ENCODE results near the gene TENM4.

Gene TENM4

GRCh38 chr11:79102840-79103239 lies 338.0 kb downstream of the TENM4 start:
- TF ChIP-seq TAF1 (IDR thresholded peaks at IDR 0.05; ENCODE audit: borderline replicate concordance, insufficient read depth, low read length) (no peak), REST (IDR thresholded peaks at IDR 0.05; ENCODE audit: insufficient read depth in 1 of 2, low read depth in 2 of 2, low read length in 2 of 2) (no peak), SIN3A (IDR thresholded peaks at IDR 0.05; ENCODE audit: borderline replicate concordance, insufficient read depth, low read length) (no peak), FOXP2 (optimal IDR thresholded peaks at IDR 0.05; ENCODE audit: borderline replicate concordance, extremely low read depth, extremely low read length, insufficient read depth) (no peak), POLR2AphosphoS5 (IDR thresholded peaks at IDR 0.05; ENCODE audit: low read depth, low read length) (no peak)

GRCh38 chr11:79101656-79102055 lies 339.2 kb downstream of the TENM4 start:
- TF ChIP-seq TAF1 (IDR thresholded peaks at IDR 0.05; ENCODE audit: borderline replicate concordance, insufficient read depth, low read length), result no peak
- no peak for TF ChIP-seq SIN3A (IDR thresholded peaks at IDR 0.05; ENCODE audit: borderline replicate concordance, insufficient read depth, low read length)
- no peak for TF ChIP-seq POLR2AphosphoS5 (IDR thresholded peaks at IDR 0.05; ENCODE audit: low read depth, low read length)
- no peak for TF ChIP-seq FOXP2 (optimal IDR thresholded peaks at IDR 0.05; ENCODE audit: borderline replicate concordance, extremely low read depth, extremely low read length, insufficient read depth)
- no peak for TF ChIP-seq REST (IDR thresholded peaks at IDR 0.05; ENCODE audit: insufficient read depth in 1 of 2, low read depth in 2 of 2, low read length in 2 of 2)

- no peak for TF ChIP-seq SIN3A (IDR thresholded peaks at IDR 0.05; ENCODE audit: borderline replicate concordance, insufficient read depth, low read length)
- no peak for TF ChIP-seq POLR2AphosphoS5 (IDR thresholded peaks at IDR 0.05; ENCODE audit: low read depth, low read length)
- no peak for TF ChIP-seq REST (IDR thresholded peaks at IDR 0.05; ENCODE audit: insufficient read depth in 1 of 2, low read depth in 2 of 2, low read length in 2 of 2)
- TF ChIP-seq TAF1 (IDR thresholded peaks at IDR 0.05; ENCODE audit: borderline replicate concordance, insufficient read depth, low read length), result no peak
- TF ChIP-seq FOXP2 (optimal IDR thresholded peaks at IDR 0.05; ENCODE audit: borderline replicate concordance, extremely low read depth, extremely low read length, insufficient read depth), result no peak
Measured at GRCh38 chr11:79100093-79100910, 340.5 kb downstream of the TENM4 start.

- TF ChIP-seq SIN3A (IDR thresholded peaks at IDR 0.05; ENCODE audit: borderline replicate concordance, insufficient read depth, low read length) (no peak), POLR2AphosphoS5 (IDR thresholded peaks at IDR 0.05; ENCODE audit: low read depth, low read length) (no peak), TAF1 (IDR thresholded peaks at IDR 0.05; ENCODE audit: borderline replicate concordance, insufficient read depth, low read length) (no peak), REST (IDR thresholded peaks at IDR 0.05; ENCODE audit: insufficient read depth in 1 of 2, low read depth in 2 of 2, low read length in 2 of 2) (no peak), FOXP2 (optimal IDR thresholded peaks at IDR 0.05; ENCODE audit: borderline replicate concordance, extremely low read depth, extremely low read length, insufficient read depth) (no peak)
Measured at GRCh38 chr11:79098146-79098545, 342.7 kb downstream of the TENM4 start.
